ENCODE measurements around the gene ADPRH. TPM values are rescaled to one million over a fixed set of nuclear protein-coding genes. Genes with fewer than 3 reads are reported as not detected.

Gene ADPRH
- total and polyA plus RNA-seq, 2 of the 4 experiments (the other 2 are of a cell fraction): under 0.01 to 0.12 TPM

DNA sequence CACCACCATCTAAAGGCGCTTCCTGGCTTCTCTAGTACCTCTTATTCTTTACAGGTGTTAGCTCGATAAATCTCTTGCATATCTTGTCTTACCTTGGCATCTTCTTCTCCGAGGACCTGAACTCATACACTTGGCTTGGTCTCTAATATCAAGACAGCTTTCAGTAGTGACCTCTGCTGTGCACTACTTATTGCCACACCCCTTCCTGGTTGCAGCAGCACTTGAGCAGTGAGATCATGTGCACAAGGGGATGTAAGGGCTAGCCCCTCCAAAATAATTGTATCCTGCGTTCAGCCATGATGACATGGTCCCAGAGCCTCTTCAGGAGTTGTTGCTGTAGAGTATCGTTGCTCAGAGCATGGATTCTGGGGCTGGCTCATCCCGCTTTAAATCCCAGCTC is 17.1 kb downstream of the ADPRH start:
- H2AK5ac ChIP-seq (ENCODE audit: low read depth, low read length): no peak overlapping the region
- POLR2A ChIA-PET (ENCODE audit: unreplicated experiment): no interaction called here
- H2BK15ac ChIP-seq (ENCODE audit: low read depth, low read length): no peak overlapping the region
- no peak overlapping the region for H3K27ac ChIP-seq (ENCODE audit: insufficient read depth, low read length)
- no peak overlapping the region for H3K9ac ChIP-seq (ENCODE audit: low read depth, low read length)
- DNase-seq (no peak), ATAC-seq (ENCODE audit: low read depth) (no peak)
- intact Hi-C loops (cut with micrococcal nuclease): no loop called here
- no peak overlapping the region for H2BK5ac ChIP-seq (ENCODE audit: low read depth, low read length, poor library complexity, severe bottlenecking)
- no peak overlapping the region for H2AK9ac ChIP-seq (replicated peaks; ENCODE audit: low read depth, low read length, poor library complexity)
- no peak overlapping the region for H3K56ac ChIP-seq (ENCODE audit: extremely low read depth, insufficient read depth, low read length)
- H3K4me3 ChIP-seq (ENCODE audit: insufficient read depth, low read depth, low read length): no peak overlapping the region
- H3K9me1 ChIP-seq (ENCODE audit: insufficient read depth, low read length): no peaks in the 10 kb centered on the region
- dilution Hi-C loops (cut with HindIII; ENCODE audit: low sequenced_read_pairs, unreplicated experiment): no loop called here
- no peak overlapping the region for H4K91ac ChIP-seq (ENCODE audit: insufficient read depth, low read depth, low read length)
- H4K8ac ChIP-seq (ENCODE audit: low read depth in 2 of 2, low read length in 2 of 2): no peak overlapping the region
- CTCF ChIA-PET: no interaction called here
- H3K4me2 ChIP-seq (ENCODE audit: low read depth, low read length): no peak overlapping the region
- no peak overlapping the region for H3K23ac ChIP-seq (ENCODE audit: low read depth, low read length)
- in situ Hi-C loops (cut with MboI; ENCODE audit: low sequenced_read_pairs): loop anchor here (25.0 kb wide), 1 partner anchor 709 kb away; no protein-coding TSS in a partner anchor
- no peak overlapping the region for H2BK120ac ChIP-seq (ENCODE audit: low read depth, low read length)
- H2AFZ ChIP-seq (replicated peaks; ENCODE audit: low read length, poor library complexity): no peak overlapping the region
- no TSS peak for BruUV-seq (replicated peaks)
- TF ChIP-seq RCOR1 (IDR thresholded peaks at IDR 0.05; ENCODE audit: insufficient replicate concordance, low read length) (no peak), MAZ (IDR thresholded peaks at IDR 0.05; ENCODE audit: borderline replicate concordance, low read depth, low read length) (no peak), NFE2L2 (IDR thresholded peaks at IDR 0.05; ENCODE audit: low read depth, low read length) (no peak), BHLHE40 (IDR thresholded peaks at IDR 0.05; ENCODE audit: low read depth, low read length) (no peak), SMC3 (IDR thresholded peaks at IDR 0.05; ENCODE audit: low read depth, low read length) (no peak), MAFK (IDR thresholded peaks at IDR 0.05; ENCODE audit: low read depth, low read length) (no peak), ELK1 (IDR thresholded peaks at IDR 0.05; ENCODE audit: borderline replicate concordance, low read depth, low read length) (no peak), CEBPB (IDR thresholded peaks at IDR 0.05; ENCODE audit: low read depth, low read length) (no peak), CHD1 (IDR thresholded peaks at IDR 0.05; ENCODE audit: low read depth, low read length) (no peak)
- TF ChIP-seq, protein P1, sequence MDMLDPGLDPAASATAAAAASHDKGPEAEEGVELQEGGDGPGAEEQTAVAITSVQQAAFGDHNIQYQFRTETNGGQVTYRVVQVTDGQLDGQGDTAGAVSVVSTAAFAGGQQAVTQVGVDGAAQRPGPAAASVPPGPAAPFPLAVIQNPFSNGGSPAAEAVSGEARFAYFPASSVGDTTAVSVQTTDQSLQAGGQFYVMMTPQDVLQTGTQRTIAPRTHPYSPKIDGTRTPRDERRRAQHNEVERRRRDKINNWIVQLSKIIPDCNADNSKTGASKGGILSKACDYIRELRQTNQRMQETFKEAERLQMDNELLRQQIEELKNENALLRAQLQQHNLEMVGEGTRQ (IDR thresholded peaks at IDR 0.05; ENCODE audit: low read depth, low read length): no peak
- WGBS, 2 experiments (ENCODE audit: extremely low coverage in 2 of 2, insufficient read length in 1 of 2): 83% methylated on average over 1 of the region's 6 CpGs; no CpG with 5 or more reads in 1 of the 2 experiments
- H3K9me3 ChIP-seq (ENCODE audit: control insufficient read depth, insufficient read depth, low read length): no peaks in the 10 kb centered on the region
- H3K4me1 ChIP-seq (ENCODE audit: control insufficient read depth, insufficient read depth, low read length): no peaks in the 10 kb centered on the region
- H4K20me1 ChIP-seq (ENCODE audit: insufficient read depth, low read length): no peaks in the 10 kb centered on the region
- no peaks in the 10 kb centered on the region for H3K36me3 ChIP-seq (ENCODE audit: control insufficient read depth, insufficient read depth, low read length)
- no peak overlapping the region for H4K5ac ChIP-seq (ENCODE audit: low read depth, low read length)
- no peak overlapping the region for H2BK20ac ChIP-seq (ENCODE audit: low read depth, low read length)
- no peak overlapping the region for H3K14ac ChIP-seq (replicated peaks; ENCODE audit: low read depth, low read length)
- H3K18ac ChIP-seq (ENCODE audit: low read depth, low read length): no peak overlapping the region
- no peaks in the 10 kb centered on the region for H3K79me1 ChIP-seq (ENCODE audit: low read depth in 1 of 2, low read length in 2 of 2)
- no peak overlapping the region for H3K4ac ChIP-seq (ENCODE audit: low read depth, low read length)
- peaks cover 28% of the 10 kb centered on the region for H3K27me3 ChIP-seq (ENCODE audit: control insufficient read depth, insufficient read depth, low read length)
